Caco-2 (cell line): ENCODE measurements around the gene NPLOC4. TPM values are rescaled to one million over a fixed set of nuclear protein-coding genes. Genes with fewer than 3 reads are reported as not detected.

Source experiments
- BruUV-seq: library from RNA; stranded (reverse); fragments of 400-500 nt; replicated peaks from 2 replicates; lab custom pipeline; 2021; lab: Mats Ljungman, UMichigan
- CTCF ChIA-PET: fragments of 300-600 bp; sonication (Branson Sonifier 250); formaldehyde crosslinking; loops from one replicate; lab custom pipeline; 2022; ENCODE audit warnings: antibody characterized with exemption; lab: Charles Lee
- POLR2A ChIA-PET: fragments of 300-600 bp; sonication (Branson Sonifier 250); formaldehyde crosslinking; loops from one replicate; lab custom pipeline; 2022; ENCODE audit warnings: antibody characterized with exemption; lab: Charles Lee
- DNase-seq, 2 experiments: peaks; one replicate each; pipeline versions ENCODE4 v3.0.0 to v3.0.0-alpha.2; 2020 to 2022
- H3K27me3 ChIP-seq: replicated peaks from 2 replicates; pipeline ENCODE4 v1.6.0; 2011; ENCODE audit warnings: low read length; ENCODE audit not compliant: control insufficient read depth, insufficient read depth
- H3K36me3 ChIP-seq: 2 replicates; pipeline ENCODE4 v1.5.1; 2011; ENCODE audit warnings: low read length; ENCODE audit not compliant: control insufficient read depth, insufficient read depth
- H3K4me1 ChIP-seq: fragments of 250-450 bp; sonication (Bioruptor Pico); 2 replicates; pipeline ENCODE4 v1.5.1; 2020; ENCODE audit warnings: mild to moderate bottlenecking
- H3K4me3 ChIP-seq: 2 replicates; pipeline ENCODE4 v1.5.1; 2011; ENCODE audit warnings: low read depth, mild to moderate bottlenecking, control low read depth, low read length
- H3K9me3 ChIP-seq: fragments of 250-450 bp; sonication (Bioruptor Pico); 2 replicates; pipeline ENCODE4 v1.5.1; 2020; ENCODE audit warnings: mild to moderate bottlenecking, moderate library complexity
- H3K27ac Mint-ChIP-seq: one replicate; pipeline ENCODE4 v1.8.0; 2022; ENCODE audit warnings: mixed read lengths; ENCODE audit not compliant: unreplicated experiment
- H3K27me3 Mint-ChIP-seq: one replicate; pipeline ENCODE4 v1.8.0; 2022; ENCODE audit warnings: mixed read lengths; ENCODE audit not compliant: insufficient read depth, unreplicated experiment
- H3K36me3 Mint-ChIP-seq: one replicate; pipeline ENCODE4 v1.8.0; 2022; ENCODE audit warnings: mild to moderate bottlenecking, mixed read lengths; ENCODE audit not compliant: insufficient read depth, unreplicated experiment
- H3K4me1 Mint-ChIP-seq: one replicate; pipeline ENCODE4 v1.8.0; 2022; ENCODE audit warnings: low read depth, mixed read lengths; ENCODE audit not compliant: unreplicated experiment
- H3K4me3 Mint-ChIP-seq: one replicate; pipeline ENCODE4 v1.8.0; 2022; ENCODE audit warnings: mild to moderate bottlenecking, moderate library complexity, mixed read lengths; ENCODE audit not compliant: unreplicated experiment
- H3K9me3 Mint-ChIP-seq: one replicate; pipeline ENCODE4 v1.8.0; 2022; ENCODE audit warnings: mixed read lengths; ENCODE audit not compliant: unreplicated experiment
- intact Hi-C: fragments of 100-400 bp; cut with micrococcal nuclease; formaldehyde crosslinking; loops from one replicate; pipeline ENCODE4 v1.10.0; 2022; ENCODE audit not compliant: unreplicated experiment
- total RNA-seq: library from RNA; stranded (reverse); gene quantifications from 2 replicates; pipeline ENCODE4 v1.2.3, GENCODE V29; 2022
- TF ChIP-seq, protein P1 (sequence below), 2 experiments: fragments of 200-600 bp in 1 of 2; IDR thresholded peaks; 1 replicate in 1 of 2; 2 replicates in 1 of 2; pipeline versions ENCODE4 v1.5.1 to v1.8.0; 2011 to 2022; ENCODE audit warnings: antibody characterized with exemption in 1 of 2, control low read depth in 1 of 2, inconsistent platforms in 1 of 2, low read depth in 1 of 2, low read length in 1 of 2, mild to moderate bottlenecking in 1 of 2, moderate library complexity in 1 of 2; ENCODE audit not compliant: insufficient read depth in 1 of 2, severe bottlenecking in 1 of 2, unreplicated experiment in 1 of 2

The NPLOC4 gene
- total RNA-seq, 1 experiment from 2014 or later, result 139 TPM

DNA sequence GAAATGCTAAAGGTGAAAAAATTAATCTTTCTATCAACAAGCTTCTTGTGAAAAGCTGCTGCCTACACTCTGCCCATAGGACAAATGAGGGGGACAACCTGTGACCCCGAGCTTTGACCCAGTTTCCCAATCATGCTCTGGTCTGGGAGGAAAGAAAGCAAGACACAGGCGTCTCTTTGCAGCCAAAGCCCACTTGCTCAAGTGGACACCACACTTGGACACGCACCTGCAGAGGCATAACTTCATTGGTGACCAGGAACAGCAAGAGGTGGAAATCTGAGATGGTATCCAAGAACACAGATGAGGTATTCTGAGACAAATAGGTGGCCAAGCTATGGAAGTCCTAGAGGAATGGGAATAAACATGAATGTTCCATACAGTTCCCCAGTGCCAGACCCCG, 69.7 kb downstream of the NPLOC4 start:
- no peaks in the 10 kb centered on the region for H3K4me1 ChIP-seq
- H3K36me3 ChIP-seq, result peaks cover 6% of the 10 kb centered on the region
- POLR2A ChIA-PET, result interaction anchor here (0.5 to 0.6 kb wide), 2 partner anchors 15 to 39 kb away, joined by 8 read pairs; partner anchors contain the start of genes FAAP100 and FSCN2
- Mint-ChIP-seq H3K36me3 (peaks cover 88% of the 10 kb centered on the region), H3K4me1 (no peaks in the 10 kb centered on the region), H3K27me3 (no peaks in the 10 kb centered on the region), H3K27ac (no peak overlapping the region), H3K4me3 (no peak overlapping the region), H3K9me3 (no peaks in the 10 kb centered on the region)
- CTCF ChIA-PET, result no interaction called here
- no peak for DNase-seq
- TF ChIP-seq, protein P1, sequence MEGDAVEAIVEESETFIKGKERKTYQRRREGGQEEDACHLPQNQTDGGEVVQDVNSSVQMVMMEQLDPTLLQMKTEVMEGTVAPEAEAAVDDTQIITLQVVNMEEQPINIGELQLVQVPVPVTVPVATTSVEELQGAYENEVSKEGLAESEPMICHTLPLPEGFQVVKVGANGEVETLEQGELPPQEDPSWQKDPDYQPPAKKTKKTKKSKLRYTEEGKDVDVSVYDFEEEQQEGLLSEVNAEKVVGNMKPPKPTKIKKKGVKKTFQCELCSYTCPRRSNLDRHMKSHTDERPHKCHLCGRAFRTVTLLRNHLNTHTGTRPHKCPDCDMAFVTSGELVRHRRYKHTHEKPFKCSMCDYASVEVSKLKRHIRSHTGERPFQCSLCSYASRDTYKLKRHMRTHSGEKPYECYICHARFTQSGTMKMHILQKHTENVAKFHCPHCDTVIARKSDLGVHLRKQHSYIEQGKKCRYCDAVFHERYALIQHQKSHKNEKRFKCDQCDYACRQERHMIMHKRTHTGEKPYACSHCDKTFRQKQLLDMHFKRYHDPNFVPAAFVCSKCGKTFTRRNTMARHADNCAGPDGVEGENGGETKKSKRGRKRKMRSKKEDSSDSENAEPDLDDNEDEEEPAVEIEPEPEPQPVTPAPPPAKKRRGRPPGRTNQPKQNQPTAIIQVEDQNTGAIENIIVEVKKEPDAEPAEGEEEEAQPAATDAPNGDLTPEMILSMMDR (IDR thresholded peaks at IDR 0.05; ENCODE audit: insufficient read depth in 1 of 2, low read depth in 1 of 2, low read length in 1 of 2, severe bottlenecking in 1 of 2, unreplicated experiment in 1 of 2), result no peak
- H3K27me3 ChIP-seq, result no peaks in the 10 kb centered on the region
- intact Hi-C loops, result no loop called here
- no TSS peak for BruUV-seq
- H3K4me3 ChIP-seq, result no peak overlapping the region
- H3K9me3 ChIP-seq, result no peaks in the 10 kb centered on the region

DNA sequence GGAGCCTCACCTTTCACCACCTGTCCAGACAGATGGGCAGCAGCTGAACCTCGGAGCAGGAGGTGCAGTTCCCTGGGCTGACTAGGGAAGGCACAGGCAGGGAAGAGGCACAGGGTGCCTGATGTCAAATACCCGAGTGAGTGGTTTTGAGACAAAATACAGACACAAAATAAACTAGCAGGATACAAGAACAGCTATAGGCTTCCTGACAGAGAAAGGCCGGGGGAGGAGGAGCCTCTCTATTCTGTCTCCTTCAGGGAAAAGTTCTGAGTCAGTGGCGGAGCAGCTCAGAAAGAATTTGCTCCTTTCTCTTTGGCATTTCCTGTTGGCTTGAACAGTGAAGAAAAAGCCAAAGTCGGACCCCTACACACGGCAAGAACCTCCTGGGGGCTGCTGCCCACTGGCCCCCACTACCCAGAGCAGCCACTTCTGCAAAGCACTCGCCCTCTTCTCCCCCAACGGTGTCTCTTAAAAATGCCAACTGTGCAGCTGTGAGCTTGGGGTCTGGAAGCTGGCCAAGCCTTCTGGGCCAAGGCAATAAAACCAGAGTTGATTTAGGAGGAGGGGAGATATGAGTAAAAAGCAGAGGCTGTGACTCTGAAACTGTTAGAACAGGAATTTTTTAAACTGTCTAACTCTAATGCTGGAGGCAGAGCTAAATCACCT, 70.3 kb downstream of the NPLOC4 start:
- Mint-ChIP-seq H3K27ac (no peak overlapping the region), H3K9me3 (no peaks in the 10 kb centered on the region), H3K27me3 (no peaks in the 10 kb centered on the region), H3K4me3 (no peak overlapping the region), H3K4me1 (no peaks in the 10 kb centered on the region), H3K36me3 (peaks cover 92% of the 10 kb centered on the region)
- Histone ChIP-seq H3K27me3 (no peaks in the 10 kb centered on the region), H3K9me3 (no peaks in the 10 kb centered on the region), H3K4me1 (no peaks in the 10 kb centered on the region), H3K36me3 (peaks cover 6% of the 10 kb centered on the region), H3K4me3 (no peak overlapping the region)
- no peak for DNase-seq
- BruUV-seq, result no TSS peak
- TF ChIP-seq, protein P1 (IDR thresholded peaks at IDR 0.05; ENCODE audit: insufficient read depth in 1 of 2, low read depth in 1 of 2, low read length in 1 of 2, severe bottlenecking in 1 of 2, unreplicated experiment in 1 of 2), result no peak
- CTCF ChIA-PET, result no interaction called here
- POLR2A ChIA-PET, result no interaction called here
- intact Hi-C loops, result no loop called here

DNA sequence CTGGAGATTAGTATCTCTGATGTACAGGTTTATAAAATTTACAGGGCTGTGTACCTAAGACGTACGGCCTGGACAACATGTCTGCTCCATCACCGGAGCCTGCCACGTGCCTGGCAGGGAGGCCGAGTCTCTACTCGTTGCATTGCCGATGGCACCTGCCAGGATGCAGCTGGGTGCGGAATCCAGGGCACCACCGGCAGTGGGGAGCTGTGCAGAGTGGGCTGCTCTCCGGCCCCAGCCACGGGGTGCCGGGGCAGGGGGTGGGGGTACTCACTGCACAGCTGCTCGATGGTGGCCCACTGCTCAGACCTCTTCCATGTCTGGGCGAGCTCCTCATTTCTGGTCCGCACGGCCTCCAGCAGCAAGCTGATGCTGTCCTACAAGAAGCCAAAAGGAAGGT, 71.7 kb downstream of the NPLOC4 start:
- H3K36me3 Mint-ChIP-seq, result peaks cover 94% of the 10 kb centered on the region
- POLR2A ChIA-PET, result no interaction called here

More for the DNA sequence above, 71.7 kb downstream of the NPLOC4 start:
- intact Hi-C loops, result no loop called here
- TF ChIP-seq, protein P1 (IDR thresholded peaks at IDR 0.05; ENCODE audit: insufficient read depth in 1 of 2, low read depth in 1 of 2, low read length in 1 of 2, severe bottlenecking in 1 of 2, unreplicated experiment in 1 of 2), result no peak
- BruUV-seq, result no TSS peak
- no peaks in the 10 kb centered on the region for H3K27me3 Mint-ChIP-seq
- Histone ChIP-seq H3K36me3 (peaks cover 6% of the 10 kb centered on the region), H3K4me1 (no peaks in the 10 kb centered on the region), H3K4me3 (no peak overlapping the region), H3K27me3 (no peaks in the 10 kb centered on the region), H3K9me3 (no peaks in the 10 kb centered on the region)
- H3K4me3 Mint-ChIP-seq, result no peak overlapping the region
- no peak for DNase-seq
- CTCF ChIA-PET, result no interaction called here
- H3K27ac Mint-ChIP-seq, result no peak overlapping the region
- H3K9me3 Mint-ChIP-seq, result no peaks in the 10 kb centered on the region
- no peaks in the 10 kb centered on the region for H3K4me1 Mint-ChIP-seq
